GM19452 (cell line): ENCODE measurements around the gene CDKAL1.
"Not testable (repeated sequence)": the region's sequence is repeated elsewhere in the genome, so short reads cannot be mapped to it uniquely, and the experiment has no call there.

Experiments
- ATAC-seq: cut with Tn5 transposase; IDR thresholded peaks from one replicate; pipeline ENCODE4 v1.9.1; 2021; ENCODE audit not compliant: unreplicated experiment

CDKAL1 gene

DNA sequence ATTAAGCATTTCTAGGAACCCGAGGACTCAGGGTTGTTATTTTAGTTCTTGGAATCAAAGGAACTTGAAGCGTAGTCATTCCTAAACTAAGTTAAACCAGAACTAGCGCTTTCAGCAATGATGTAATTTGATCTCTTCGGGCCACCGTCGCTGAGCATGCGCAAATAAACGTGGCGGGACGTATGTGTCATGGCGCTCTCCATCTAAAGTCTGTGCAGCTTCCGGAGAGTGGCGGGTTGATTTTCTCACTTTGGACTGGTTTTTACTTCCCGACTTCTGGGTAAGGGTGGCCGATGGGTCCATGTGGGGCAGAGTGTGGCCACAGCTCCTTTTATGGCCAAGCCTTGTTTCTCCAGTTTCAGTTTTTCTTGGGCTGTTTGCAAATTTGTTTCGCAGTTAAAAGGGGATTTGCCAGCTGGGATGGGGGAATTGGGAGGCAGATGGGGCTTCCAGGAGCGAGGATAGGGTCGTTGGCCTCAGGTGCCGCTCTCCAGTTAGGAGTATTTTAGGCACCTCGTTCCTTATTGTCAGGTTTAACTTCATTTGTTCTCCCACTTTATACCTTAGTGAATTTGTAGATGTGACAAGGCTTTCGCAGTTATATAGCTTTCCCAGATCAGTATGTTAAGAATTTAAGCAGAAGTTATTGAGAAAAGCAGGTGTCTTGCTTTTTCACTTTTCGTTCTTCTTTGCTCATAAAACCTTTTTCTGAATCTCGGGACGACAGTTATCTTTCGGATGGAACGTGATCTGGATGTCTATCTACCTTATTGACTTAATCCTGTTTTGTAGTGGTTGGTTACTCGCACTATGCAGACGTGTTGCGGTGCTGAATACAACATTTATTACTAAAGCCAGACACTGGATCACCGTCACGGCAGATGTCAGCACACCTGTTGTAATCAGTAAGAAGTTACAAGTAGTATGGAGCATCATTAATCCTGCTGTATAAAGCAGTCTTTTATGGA is at the start of gene CDKAL1:
Gene CDKAL1 (plus strand): TSS at position 163 of the 968 bp plus-strand sequence. CDS start 11,894 bp downstream, outside the sequence.
- peak; percentile 86 for ATAC-seq

DNA sequence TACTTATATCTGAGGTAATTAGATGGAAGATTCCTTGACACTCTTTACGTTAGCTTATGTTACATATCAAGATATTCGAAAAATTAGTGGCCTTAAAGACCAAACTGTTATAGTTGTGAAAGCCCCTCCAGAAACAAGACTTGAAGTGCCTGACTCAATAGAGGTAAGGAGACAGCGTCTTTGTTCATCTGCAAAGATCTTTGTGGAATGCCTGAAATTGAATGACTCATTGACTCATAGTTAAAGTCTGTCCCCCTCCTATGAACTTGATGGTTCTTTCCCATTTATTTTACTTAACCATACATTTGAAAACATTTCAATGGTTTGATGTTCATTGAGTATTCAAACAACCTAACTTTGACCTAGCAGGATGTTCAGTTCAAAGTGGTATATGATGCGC is 47.6 kb upstream of the CDKAL1 start:
- no peak for ATAC-seq

DNA sequence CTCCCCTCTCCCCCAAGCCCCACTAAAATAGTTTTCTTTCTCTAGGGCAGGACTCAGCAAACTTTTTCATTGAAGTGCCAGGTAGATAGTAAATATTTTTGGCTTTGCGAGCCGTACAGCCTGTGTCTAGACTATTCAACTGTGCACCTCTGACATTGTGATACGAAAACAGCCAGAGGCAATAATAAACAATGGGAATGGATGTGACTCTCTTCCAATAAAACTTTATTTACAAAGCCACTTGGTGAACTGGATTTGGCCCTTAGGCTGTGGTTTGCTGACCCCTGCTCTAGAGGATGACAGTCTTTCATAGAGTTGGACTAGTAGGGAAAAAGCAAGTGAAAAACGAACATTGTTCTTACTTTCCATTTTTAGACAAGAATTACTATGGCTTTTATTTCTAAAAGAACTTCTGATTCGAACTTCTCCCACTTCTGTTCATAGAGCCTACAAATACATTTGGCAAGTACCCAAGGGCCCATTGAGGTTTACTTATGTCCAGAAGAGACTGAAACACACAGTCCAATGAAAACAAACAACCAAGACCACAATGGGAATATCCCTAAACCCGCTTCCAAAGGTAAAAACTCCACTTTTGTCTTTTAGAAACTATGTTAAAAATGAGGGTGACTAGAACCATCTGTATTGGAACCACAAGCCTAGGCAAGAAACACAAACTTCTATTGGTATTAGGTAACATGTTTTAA is 46.4 kb upstream of the CDKAL1 start:
- no peak for ATAC-seq

DNA sequence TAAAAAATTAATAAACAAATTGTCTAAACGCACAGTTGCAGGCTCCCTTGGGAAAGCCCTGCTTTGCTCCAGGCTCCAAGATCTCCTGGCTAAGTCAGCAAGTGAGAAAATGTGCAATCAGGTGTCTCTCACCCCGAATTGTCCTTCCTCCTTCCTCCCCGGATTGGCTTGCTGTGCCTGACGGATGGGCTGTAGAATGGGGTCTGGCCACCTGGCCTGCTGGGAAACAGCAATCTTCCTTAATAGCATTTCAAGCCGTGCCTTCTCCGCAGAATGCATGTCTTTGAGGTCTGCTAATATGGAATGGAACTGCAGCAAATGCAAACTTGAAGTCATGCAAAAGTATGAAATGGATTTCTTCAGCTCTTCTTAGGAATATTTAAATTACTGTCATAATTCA is 43.7 kb upstream of the CDKAL1 start:
- ATAC-seq = no peak

DNA sequence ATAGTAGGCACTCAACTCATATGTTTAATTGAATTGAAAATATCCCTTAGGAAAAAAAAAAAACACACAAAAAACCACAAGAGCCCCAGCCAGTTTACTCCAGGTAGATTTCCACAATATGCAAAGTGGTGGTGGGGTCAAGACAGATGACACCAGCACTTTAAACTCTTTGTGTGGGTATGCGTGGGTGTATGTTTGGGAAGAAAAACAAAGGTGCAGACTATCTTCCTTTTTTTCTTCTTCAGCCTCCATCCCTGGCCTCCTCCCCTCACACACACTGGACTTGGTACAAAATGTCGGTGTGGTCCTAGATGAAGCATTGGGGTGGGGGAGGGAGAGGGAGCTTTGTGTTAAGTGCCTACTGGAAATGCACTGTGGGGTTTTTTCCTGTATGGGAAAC is 42.2 kb upstream of the CDKAL1 start:
- no peak for ATAC-seq

DNA sequence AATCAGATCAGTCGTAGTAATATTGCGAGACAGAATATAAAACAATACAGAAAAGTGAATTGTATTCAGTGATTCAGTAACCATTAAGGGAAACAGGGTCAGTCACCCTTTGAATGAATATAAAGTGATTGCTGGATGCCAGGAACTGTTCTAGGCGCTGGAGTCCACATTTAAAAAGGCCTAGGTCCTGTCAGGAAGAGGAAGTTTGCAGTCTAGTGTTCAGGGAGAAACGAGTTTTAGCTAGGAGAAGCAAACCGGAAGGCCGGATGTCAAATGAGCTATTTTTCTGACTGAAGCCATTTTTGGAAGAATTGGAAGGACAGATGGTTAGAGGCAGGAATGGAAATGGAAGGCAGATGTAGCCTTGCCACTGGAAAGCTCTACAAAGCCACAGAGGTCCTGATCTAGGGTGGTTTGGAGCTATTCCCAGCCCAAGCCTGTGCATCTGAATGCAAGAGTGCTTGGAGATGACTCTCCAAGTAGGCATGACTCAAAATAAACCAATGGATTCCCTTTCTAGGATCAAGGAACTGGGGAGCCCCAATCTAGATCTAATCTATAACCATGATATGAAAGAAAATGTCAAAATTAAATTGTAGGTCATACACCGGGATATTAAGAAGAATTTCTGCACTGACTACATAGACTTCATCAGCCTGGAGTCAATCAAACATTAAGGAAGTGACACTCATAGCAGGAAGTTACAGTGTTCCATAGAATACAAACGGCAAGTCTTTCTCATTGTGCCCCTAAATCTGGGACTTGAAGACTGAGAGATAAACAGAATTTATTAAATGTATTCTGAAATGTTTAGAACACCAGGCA is 36.8 kb upstream of the CDKAL1 start:
- no peak for ATAC-seq

DNA sequence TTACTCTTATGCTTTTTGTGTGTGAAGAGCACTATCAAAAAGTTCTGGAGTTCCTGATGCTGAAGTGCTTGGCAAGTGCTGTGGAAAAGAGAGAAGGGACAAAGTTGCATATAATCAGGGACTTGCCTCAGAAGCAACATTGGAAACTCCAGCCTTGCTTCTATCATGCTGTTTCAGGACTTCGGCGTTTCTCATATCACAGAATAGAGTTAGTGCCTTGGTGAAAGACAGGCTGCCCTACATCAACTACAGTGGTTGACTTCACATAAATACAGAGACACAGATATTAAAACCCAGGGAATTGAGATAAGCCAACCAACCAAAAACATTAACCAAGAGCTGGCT is 36.2 kb upstream of the CDKAL1 start:
- no peak for ATAC-seq

DNA sequence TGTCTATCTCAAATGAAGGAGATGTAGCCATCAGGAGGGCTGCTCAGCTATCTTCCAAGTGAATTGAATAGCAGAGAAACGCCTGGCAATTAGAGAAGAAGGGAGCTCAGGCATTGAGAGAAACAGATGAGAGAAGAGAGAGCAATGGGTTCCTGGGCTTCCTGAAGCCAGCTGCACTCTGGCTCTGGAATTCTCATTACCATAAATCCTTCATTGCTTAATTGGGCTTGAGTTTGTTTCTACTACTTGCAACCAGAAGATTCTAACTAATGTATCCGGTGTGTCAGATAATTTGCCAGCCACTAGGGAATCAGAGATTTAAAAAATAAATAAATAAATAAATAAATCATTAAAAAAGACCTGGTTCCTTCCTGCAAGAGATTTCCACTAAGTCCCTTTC is 25.0 kb upstream of the CDKAL1 start:
- ATAC-seq = no peak

DNA sequence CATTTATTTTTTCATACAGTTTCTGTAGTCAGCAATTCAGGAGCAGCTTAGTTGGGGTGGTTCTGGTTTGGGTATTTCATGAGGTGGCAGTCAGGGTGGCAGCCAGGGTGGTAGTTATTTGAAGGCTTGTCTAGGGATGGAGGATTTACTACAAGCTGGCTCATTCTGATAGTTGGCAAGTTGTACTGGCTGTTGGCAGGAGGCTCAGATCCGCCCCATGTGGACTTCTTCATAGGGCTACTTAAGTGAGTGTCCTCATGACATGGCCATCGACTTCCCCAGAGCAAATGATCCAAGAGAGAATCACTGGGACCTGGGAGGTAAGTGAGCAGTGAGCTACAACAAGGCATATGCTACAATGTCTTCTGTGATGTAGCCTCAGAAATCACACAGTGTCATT is 22.4 kb upstream of the CDKAL1 start:
- ATAC-seq = no peak

DNA sequence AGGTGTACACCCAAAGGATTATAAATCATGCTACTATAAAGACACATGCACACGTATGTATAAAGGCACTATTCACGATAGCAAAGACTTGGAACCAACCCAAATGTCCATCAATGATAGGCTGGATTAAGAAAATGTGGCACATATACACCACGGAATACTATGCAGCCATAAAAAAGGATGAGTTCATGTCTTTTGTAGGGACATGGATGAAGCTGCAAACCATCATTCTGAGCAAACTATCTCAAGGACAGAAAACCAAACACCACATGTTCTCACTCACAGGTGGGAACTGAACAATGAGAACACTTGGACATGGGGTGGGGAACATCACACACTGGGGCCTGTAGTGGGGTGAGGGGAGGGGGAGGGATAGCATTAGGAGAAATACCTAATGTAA is 9.0 kb upstream of the CDKAL1 start:
- ATAC-seq = not testable (repeated sequence)

DNA sequence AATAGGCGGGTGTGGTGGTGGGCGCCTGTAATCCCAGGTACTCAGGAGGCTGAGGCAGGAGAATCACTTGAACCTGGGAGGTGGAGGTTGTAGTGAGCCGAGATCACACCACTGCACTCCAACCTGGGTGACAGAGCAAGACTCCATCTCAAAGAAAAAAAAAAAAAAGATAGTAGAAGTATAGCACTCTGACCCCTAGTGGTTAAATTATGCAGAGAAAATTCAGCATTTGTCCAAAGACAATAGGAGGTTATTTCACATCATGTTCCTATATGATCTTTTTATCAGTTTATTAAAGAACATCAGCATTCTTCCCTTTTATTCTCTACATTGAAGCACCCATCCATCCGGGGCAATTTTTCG is 5.2 kb upstream of the CDKAL1 start:
- ATAC-seq = peak; percentile 62

DNA sequence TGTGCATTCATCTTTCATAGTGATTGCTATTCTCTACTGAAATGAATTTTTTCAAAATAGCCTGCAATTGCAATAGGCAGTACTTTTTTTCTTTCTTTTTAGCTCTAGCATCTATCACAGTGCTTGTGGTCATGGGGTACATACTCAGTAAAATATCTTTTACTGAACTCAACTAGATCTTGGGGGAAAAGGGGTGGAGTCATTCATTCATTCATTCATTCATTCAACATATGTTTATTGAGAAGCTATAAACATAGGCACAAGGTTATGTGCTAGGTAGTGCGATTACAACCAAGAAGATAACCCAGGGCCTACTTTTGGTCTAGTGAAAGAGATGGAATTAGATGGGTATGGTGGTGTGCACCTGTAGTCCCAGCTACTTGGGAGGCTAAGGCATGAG is 1.4 kb upstream of the CDKAL1 start:
- ATAC-seq = no peak

DNA sequence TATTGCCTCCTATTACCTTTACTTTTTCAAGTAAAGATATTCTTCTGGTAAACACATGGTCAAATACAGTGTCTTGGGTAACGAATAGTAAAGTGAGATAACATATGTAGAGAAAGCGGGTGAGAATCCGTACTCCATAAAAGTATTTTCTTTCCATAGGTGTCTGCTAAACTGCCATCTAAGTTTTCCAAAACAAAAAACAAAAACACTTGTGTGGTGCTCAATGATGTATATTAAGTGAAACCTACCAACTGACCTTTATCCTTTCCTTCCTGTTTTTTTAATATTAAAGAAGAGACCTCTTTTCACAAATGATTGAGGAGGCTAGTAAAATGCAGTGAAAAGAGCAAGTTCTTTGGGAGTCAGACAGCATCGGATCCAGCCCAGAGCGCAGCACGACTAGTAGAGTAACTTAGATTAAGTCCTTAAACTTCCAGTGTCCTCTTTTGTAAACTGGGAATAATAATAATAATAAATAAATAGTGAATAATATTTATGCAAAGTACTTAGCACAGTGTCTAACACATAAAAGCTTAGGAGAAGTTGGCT is 437 bp upstream of the CDKAL1 start:
- no peak for ATAC-seq

DNA sequence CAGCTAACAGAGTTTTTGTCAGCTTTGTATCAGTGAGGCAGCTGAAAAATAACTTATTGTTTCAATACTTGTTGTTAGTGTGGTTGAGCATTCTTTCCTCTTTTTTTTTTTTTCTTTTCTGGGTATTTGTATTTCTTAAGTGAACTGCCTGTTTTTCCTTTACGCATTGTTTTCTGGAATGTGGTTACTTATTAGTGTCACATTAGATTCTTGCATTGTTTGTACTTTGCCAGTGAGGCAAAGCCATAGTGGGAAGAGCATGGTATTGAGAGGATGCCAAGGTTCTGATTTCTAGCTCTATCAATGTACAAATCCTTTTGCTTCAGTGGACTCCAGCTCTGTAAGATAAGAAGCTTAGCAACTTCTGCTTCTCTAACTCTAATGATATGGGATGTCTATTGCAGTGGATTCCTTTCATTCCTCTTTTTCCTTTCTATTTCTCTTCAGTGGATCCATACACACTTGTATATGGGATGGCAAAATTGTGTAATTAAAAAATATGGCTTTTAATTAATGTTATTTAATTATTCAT is 3.9 kb downstream of the CDKAL1 start:
- ATAC-seq = no peak

DNA sequence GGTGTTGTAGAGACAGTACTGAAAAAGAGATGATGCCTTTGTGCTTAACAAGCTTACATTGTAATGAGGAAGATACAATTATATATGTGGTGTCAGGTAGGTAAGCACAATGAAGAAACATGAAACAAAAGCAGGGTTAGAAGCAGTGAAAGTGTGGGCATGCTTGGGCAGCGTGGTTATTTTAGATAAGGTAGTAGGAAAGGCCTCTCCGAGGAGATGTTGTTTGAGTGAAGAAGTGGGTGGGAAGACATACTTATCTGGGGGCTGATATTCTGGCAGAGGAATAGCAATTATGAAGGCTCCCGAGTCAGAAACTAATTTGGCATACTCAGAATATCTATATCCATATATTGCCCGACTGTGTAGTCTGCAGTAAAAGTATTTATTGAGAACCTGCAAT is 4.7 kb downstream of the CDKAL1 start:
- ATAC-seq = no peak

DNA sequence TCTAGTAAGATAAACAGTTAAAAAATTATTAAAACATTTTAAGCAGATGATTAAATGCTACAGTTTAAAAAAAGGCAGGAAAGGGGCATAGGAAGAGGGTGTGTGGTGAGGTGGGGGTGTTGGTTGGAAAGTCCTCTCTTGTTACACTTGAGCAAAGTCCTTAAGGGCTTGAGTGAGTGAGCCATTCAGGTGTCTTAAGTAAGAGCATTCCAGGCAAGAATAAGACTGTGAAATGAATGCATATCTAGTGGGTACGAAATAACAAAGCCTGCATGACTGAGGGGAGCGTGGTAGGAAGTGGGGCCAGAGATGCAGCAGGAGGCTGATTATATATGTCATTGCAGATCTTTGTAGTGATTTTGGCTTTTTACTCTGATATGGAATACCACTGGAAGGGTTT is 5.1 kb downstream of the CDKAL1 start:
- no peak for ATAC-seq

DNA sequence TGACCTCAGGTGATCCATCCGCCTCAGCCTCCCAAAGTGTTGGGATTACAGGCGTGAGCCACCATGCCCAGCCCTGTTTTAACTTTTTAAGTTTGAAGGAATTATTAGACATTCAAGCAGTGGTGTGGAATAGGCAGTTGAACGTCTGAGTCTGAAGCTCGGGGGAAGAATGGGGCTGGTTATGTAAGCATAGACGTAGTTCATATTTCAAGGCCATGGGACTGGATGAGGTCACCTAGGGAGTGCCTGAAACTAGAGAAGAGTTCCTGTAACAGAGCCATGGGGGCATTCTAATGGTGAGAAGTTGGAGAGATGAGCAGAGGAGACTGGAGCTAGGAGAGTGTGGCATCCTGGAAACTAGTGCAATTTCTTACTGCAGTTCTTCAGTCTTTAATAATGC is 6.4 kb downstream of the CDKAL1 start:
- no peak for ATAC-seq

DNA sequence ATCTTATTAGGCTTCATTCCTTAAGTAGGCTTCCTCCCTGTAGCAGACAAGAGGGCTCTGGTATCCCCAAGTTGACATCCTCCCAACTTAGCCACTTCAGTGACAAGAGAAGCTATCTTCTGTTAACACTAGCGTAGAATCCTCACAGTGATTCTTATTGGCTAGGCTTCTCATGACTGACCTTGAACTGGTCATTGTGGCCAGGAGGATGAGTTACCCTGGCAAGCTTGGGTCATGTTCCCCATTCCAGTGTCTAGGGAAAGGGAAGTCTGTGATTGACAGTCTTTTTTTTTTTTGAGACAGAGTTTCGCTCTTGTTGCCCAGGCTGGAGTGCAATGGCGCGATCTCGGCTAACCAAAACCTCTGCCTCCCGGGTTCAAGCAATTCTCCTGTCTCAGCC is 7.1 kb downstream of the CDKAL1 start:
- ATAC-seq = no peak

DNA sequence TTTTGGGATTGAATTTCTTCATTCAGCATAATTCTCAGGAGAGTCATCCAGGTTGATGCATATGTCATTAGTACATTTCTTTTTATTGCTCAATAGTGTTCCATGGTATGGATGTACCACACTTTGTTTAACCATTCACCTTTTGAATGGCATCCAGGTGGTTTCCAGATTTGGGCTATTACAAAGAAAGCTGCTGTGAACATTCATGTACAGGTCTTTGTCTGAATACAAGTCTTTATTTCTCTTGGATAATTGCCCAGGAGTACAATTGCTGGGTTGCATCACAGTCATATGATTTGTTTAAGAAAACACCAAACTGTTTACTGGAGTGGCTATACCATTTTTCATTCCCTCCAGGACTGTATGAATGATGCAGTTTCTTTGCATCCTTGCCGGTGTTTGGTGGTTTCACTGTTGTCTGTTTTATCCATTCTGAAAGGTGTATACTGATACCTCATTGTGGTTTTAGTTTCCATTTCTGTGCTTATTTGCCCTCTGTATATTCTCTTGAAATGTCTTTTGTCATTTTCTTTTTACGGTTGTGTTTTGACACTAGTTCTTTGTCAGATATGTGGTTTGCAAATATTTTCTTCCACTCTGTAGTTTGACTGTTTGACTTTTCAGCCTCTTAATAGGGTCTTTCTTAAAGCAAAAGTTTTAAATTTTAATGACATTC is 8.8 kb downstream of the CDKAL1 start:
- ATAC-seq = peak; percentile 98

DNA sequence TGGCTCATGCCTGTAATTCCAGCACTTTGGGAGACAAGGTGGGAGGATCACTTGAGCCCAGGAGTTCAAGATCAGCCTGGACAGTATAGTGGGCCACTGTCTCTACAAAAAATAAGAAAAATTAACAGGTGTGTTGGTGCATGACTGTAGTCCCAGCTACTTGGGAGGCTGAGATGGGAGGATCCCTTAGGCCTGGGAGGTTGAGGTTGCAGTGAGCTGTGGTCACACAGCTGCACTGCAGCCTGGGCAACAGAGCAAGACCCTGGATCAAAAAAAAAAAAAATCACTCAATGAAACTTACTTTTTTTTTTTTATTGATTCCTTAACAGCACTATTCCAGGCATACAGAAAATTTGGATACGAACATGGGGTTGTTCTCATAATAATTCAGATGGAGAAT is 14.0 kb downstream of the CDKAL1 start:
- ATAC-seq = no peak
